B cell (primary cell): ENCODE results near the gene IPCEF1.

Source experiments
- CTCF ChIP-seq: fragments of 200-600 bp; IDR thresholded peaks from one replicate; pipeline ENCODE4 v1.8.0; 2022; ENCODE audit warnings: antibody characterized with exemption, mild to moderate bottlenecking
- EZH2 ChIP-seq: IDR thresholded peaks from 2 replicates; pipeline ENCODE4 v1.6.1; 2012; ENCODE audit warnings: borderline replicate concordance, low read depth, mild to moderate bottlenecking, moderate library complexity, low read length; ENCODE audit not compliant: insufficient read depth, poor library complexity, severe bottlenecking

DNA sequence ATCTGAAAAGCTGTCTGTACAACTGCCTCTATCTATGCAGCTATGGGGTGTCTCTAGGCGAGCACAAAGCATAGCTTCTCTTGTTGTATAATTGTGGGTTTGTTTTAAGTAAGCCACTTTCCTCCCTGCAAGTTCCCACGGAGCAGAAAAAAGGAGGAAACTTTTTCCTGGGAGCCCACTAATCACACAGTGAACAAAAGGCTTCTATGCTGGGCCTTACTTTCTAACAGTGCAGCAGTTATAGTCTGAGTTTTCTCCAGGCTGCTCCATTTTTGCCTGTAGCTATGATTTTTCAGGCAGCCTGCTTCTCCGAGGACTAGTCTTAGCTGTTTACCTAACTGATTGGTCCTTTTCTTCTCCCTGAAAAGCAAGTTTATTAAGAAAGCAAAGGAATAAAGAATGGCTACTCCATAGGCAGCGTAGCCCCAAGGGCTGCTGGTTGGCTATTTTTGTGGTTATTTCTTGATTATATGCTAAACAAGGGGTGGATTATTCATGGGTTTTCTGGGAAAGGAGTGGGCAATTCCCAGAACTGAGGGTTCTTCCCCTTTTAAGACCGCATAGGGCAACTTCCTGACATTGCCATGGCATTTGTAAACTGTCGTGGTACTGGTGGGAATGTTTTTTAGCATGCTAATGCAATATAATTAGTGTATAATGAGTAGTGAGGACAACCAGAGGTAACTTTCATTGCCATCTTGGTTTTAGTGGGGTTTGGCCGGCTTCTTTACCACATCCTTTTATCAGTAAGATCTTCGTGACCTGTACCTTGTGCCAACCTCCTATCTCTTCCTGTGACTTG is 233.2 kb downstream of the IPCEF1 start:
- TF ChIP-seq CTCF (no peak), EZH2 (no peak)
